ENCODE data around the gene NEK1.

Gene NEK1

GRCh38 chr4:169385376-169385775 lies 227.0 kb downstream of the NEK1 start:
- H3K79me2 ChIP-seq (ENCODE audit: insufficient read depth, low read length): no peaks in the 10 kb centered on the region
- H3K9me3 ChIP-seq (ENCODE audit: insufficient read depth, low read depth, low read length): no peaks in the 10 kb centered on the region
- no peak overlapping the region for H3K9ac ChIP-seq (ENCODE audit: low read depth, low read length, poor library complexity, severe bottlenecking)
- no peaks in the 10 kb centered on the region for H3K27me3 ChIP-seq (ENCODE audit: insufficient read depth, low read length, poor library complexity, severe bottlenecking)
- no peaks in the 10 kb centered on the region for H4K20me1 ChIP-seq (ENCODE audit: insufficient read depth, low read length, poor library complexity, severe bottlenecking)
- no peak overlapping the region for H3K4me2 ChIP-seq (ENCODE audit: low read depth, low read length, poor library complexity, severe bottlenecking)
- H3K36me3 ChIP-seq (ENCODE audit: insufficient read depth, low read length): no peaks in the 10 kb centered on the region
- H3K4me3 ChIP-seq (ENCODE audit: low read length, poor library complexity, severe bottlenecking): no peak overlapping the region
- H3K4me1 ChIP-seq (ENCODE audit: insufficient read depth, low read length, poor library complexity, severe bottlenecking): no peaks in the 10 kb centered on the region
- no peaks in the 10 kb centered on the region for H3K9me2 ChIP-seq (replicated peaks; ENCODE audit: low read depth, low read length)
- TF ChIP-seq CTCF (conservative IDR thresholded peaks at IDR 0.05; ENCODE audit: low read length) (no peak), EZH2phosphoT487 (IDR thresholded peaks at IDR 0.05; ENCODE audit: borderline replicate concordance) (no peak)
- H2AFZ ChIP-seq (ENCODE audit: low read length): no peak overlapping the region
- H3F3A ChIP-seq (ENCODE audit: low read depth): no peaks in the 10 kb centered on the region

- Histone ChIP-seq H3K4me3 (ENCODE audit: low read length, poor library complexity, severe bottlenecking) (no peak overlapping the region), H3K4me2 (ENCODE audit: low read depth, low read length, poor library complexity, severe bottlenecking) (no peak overlapping the region), H4K20me1 (ENCODE audit: insufficient read depth, low read length, poor library complexity, severe bottlenecking) (no peaks in the 10 kb centered on the region), H3K9ac (ENCODE audit: low read depth, low read length, poor library complexity, severe bottlenecking) (no peak overlapping the region), H3K9me2 (replicated peaks; ENCODE audit: low read depth, low read length) (no peaks in the 10 kb centered on the region), H3K4me1 (ENCODE audit: insufficient read depth, low read length, poor library complexity, severe bottlenecking) (no peaks in the 10 kb centered on the region), H3K36me3 (ENCODE audit: insufficient read depth, low read length) (no peaks in the 10 kb centered on the region), H2AFZ (ENCODE audit: low read length) (no peak overlapping the region), H3K9me3 (ENCODE audit: insufficient read depth, low read depth, low read length) (no peaks in the 10 kb centered on the region), H3K27me3 (ENCODE audit: insufficient read depth, low read length, poor library complexity, severe bottlenecking) (no peaks in the 10 kb centered on the region), H3F3A (ENCODE audit: low read depth) (no peaks in the 10 kb centered on the region), H3K79me2 (ENCODE audit: insufficient read depth, low read length) (no peaks in the 10 kb centered on the region)
- TF ChIP-seq CTCF (conservative IDR thresholded peaks at IDR 0.05; ENCODE audit: low read length) (no peak), EZH2phosphoT487 (IDR thresholded peaks at IDR 0.05; ENCODE audit: borderline replicate concordance) (no peak)
These were observed 227.6 kb downstream of the NEK1 start for GRCh38 chr4:169384779-169385178.

GRCh38 chr4:169383724-169384123 lies 228.7 kb downstream of the NEK1 start:
- no peak for TF ChIP-seq EZH2phosphoT487 (IDR thresholded peaks at IDR 0.05; ENCODE audit: borderline replicate concordance)
- no peak for TF ChIP-seq CTCF (conservative IDR thresholded peaks at IDR 0.05; ENCODE audit: low read length)
- Histone ChIP-seq H3K79me2 (ENCODE audit: insufficient read depth, low read length) (no peaks in the 10 kb centered on the region), H3K9ac (ENCODE audit: low read depth, low read length, poor library complexity, severe bottlenecking) (no peak overlapping the region), H3K36me3 (ENCODE audit: insufficient read depth, low read length) (no peaks in the 10 kb centered on the region), H3K4me3 (ENCODE audit: low read length, poor library complexity, severe bottlenecking) (no peak overlapping the region), H2AFZ (ENCODE audit: low read length) (no peak overlapping the region), H3K4me1 (ENCODE audit: insufficient read depth, low read length, poor library complexity, severe bottlenecking) (no peaks in the 10 kb centered on the region), H3K27me3 (ENCODE audit: insufficient read depth, low read length, poor library complexity, severe bottlenecking) (no peaks in the 10 kb centered on the region), H3K9me3 (ENCODE audit: insufficient read depth, low read depth, low read length) (no peaks in the 10 kb centered on the region), H4K20me1 (ENCODE audit: insufficient read depth, low read length, poor library complexity, severe bottlenecking) (no peaks in the 10 kb centered on the region), H3F3A (ENCODE audit: low read depth) (no peaks in the 10 kb centered on the region), H3K4me2 (ENCODE audit: low read depth, low read length, poor library complexity, severe bottlenecking) (no peak overlapping the region), H3K9me2 (replicated peaks; ENCODE audit: low read depth, low read length) (no peaks in the 10 kb centered on the region)

Data from Loucy (cell line).